Mammary epithelial cell (primary cell): ENCODE data around the gene GNAL.

Experiments used
- EZH2 ChIP-seq: IDR thresholded peaks from 2 replicates; pipeline ENCODE4 v1.6.1; 2012; ENCODE audit warnings: low read length, inconsistent platforms, borderline replicate concordance
- TF ChIP-seq, protein P1 (sequence below), 2 donors: IDR thresholded peaks in 1 of 2; conservative IDR thresholded peaks in 1 of 2; 2 replicates each; pipeline ENCODE4 v1.5.1; 2011 to 2012; ENCODE audit warnings: inconsistent platforms in 2 of 2, low read length in 2 of 2, mild to moderate bottlenecking in 2 of 2, control low read depth in 1 of 2, low read depth in 1 of 2; ENCODE audit not compliant: insufficient read depth in 1 of 2; ENCODE audit errors: extremely low read depth in 1 of 2

- TF ChIP-seq, protein P1, sequence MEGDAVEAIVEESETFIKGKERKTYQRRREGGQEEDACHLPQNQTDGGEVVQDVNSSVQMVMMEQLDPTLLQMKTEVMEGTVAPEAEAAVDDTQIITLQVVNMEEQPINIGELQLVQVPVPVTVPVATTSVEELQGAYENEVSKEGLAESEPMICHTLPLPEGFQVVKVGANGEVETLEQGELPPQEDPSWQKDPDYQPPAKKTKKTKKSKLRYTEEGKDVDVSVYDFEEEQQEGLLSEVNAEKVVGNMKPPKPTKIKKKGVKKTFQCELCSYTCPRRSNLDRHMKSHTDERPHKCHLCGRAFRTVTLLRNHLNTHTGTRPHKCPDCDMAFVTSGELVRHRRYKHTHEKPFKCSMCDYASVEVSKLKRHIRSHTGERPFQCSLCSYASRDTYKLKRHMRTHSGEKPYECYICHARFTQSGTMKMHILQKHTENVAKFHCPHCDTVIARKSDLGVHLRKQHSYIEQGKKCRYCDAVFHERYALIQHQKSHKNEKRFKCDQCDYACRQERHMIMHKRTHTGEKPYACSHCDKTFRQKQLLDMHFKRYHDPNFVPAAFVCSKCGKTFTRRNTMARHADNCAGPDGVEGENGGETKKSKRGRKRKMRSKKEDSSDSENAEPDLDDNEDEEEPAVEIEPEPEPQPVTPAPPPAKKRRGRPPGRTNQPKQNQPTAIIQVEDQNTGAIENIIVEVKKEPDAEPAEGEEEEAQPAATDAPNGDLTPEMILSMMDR (conservative IDR thresholded peaks at IDR 0.05 in 1 of 2, IDR thresholded peaks at IDR 0.05 in 1 of 2; ENCODE audit: extremely low read depth in 1 of 2, insufficient read depth in 1 of 2, low read depth in 1 of 2, low read length in 2 of 2): no peak
- no peak for TF ChIP-seq EZH2
Observed at GRCh38 chr18:11762429-11762828, 73.4 kb downstream of the GNAL start.
